GM12875 (cell line): Measurements from ENCODE around the gene PSMA7.

ENCODE experiments used
- H3K4me3 ChIP-seq: one replicate; pipeline ENCODE4 v1.5.1; 2011; ENCODE audit warnings: low read depth, low read length, control low read depth
- TF ChIP-seq, protein P1 (sequence below): IDR thresholded peaks from 2 replicates; pipeline ENCODE4 v1.5.1; 2011; ENCODE audit warnings: low read depth, mild to moderate bottlenecking, control low read depth, inconsistent platforms, low read length, moderate library complexity, borderline replicate concordance; ENCODE audit not compliant: insufficient read depth

The PSMA7 gene

GRCh38 chr20:62176866-62177265 lies 33.7 kb upstream of the PSMA7 start:
- TF ChIP-seq, protein P1, sequence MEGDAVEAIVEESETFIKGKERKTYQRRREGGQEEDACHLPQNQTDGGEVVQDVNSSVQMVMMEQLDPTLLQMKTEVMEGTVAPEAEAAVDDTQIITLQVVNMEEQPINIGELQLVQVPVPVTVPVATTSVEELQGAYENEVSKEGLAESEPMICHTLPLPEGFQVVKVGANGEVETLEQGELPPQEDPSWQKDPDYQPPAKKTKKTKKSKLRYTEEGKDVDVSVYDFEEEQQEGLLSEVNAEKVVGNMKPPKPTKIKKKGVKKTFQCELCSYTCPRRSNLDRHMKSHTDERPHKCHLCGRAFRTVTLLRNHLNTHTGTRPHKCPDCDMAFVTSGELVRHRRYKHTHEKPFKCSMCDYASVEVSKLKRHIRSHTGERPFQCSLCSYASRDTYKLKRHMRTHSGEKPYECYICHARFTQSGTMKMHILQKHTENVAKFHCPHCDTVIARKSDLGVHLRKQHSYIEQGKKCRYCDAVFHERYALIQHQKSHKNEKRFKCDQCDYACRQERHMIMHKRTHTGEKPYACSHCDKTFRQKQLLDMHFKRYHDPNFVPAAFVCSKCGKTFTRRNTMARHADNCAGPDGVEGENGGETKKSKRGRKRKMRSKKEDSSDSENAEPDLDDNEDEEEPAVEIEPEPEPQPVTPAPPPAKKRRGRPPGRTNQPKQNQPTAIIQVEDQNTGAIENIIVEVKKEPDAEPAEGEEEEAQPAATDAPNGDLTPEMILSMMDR, result no peak
- H3K4me3 ChIP-seq, result no peak overlapping the region

DNA sequence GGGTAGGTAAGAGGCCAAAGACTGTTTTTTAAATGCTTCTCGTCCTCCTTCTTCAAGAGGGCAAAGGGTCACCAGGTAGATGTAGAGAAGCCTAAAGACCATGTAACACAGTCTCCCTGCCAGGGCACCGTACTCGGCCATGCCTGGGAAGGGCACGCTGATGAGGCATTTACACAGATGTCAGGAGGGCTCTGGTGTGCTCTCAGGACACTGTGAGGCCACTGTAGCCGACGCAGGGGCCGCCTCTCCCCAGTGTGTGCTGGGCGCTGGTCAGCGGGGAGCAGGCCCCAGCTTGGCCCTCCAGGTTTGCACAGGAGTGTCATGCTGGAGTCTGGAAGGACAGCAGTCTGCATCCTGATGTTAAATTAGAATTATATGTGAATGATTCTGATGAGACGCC lies 32.5 kb upstream of the PSMA7 start:
- H3K4me3 ChIP-seq, result no peak overlapping the region
- TF ChIP-seq, protein P1, result no peak

- TF ChIP-seq, protein P1, result no peak
- H3K4me3 ChIP-seq, result no peak overlapping the region
These were observed 31.9 kb upstream of the PSMA7 start for GRCh38 chr20:62174870-62175624.

GRCh38 chr20:62174021-62174804 lies 31.0 kb upstream of the PSMA7 start:
- TF ChIP-seq, protein P1, result no peak
- no peak overlapping the region for H3K4me3 ChIP-seq

DNA sequence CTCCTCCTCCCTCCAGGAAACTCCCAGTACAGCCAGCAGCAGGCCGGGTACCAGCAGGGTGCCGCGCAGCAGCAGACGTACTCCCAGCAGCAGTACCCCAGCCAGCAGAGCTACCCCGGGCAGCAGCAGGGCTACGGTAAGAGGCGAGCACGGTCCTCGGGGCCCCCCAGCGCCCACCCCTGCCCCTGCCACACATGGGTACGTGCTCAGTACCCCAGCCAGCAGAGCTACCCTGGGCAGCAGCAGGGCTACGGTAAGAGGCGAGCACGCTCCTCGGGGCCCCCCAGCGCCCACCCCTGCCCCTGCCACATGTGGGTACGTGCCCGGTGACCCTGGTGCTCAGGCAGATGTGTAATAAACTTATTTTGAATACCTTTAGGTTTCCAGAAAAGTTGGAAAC lies 29.5 kb upstream of the PSMA7 start:
- H3K4me3 ChIP-seq, result no peak overlapping the region

GRCh38 chr20:62171245-62171644 lies 28.1 kb upstream of the PSMA7 start:
- TF ChIP-seq, protein P1, result no peak

More for the DNA sequence above, 29.5 kb upstream of the PSMA7 start:
- TF ChIP-seq, protein P1, result no peak

More at GRCh38 chr20:62171245-62171644, 28.1 kb upstream of the PSMA7 start:
- no peak overlapping the region for H3K4me3 ChIP-seq
